Mucosa of gallbladder (tissue), 1 donor: ENCODE measurements around the gene TUBGCP6. TPM values are rescaled to one million over a fixed set of nuclear protein-coding genes. Genes with fewer than 3 reads are reported as not detected.
"Not testable (repeated sequence)": the region's sequence is repeated elsewhere in the genome, so short reads cannot be mapped to it uniquely, and the experiment has no call there.

Experiments used
- DNase-seq: peaks from one replicate; pipeline ENCODE4 v3.0.0-alpha.2; 2020; ENCODE audit warnings: low spot score
- total RNA-seq: library from RNA; stranded (reverse); gene quantifications from one replicate; pipeline ENCODE4 v1.2.1, GENCODE V29; 2021
- donor health status: DM: no; HTN: no; CAD: no.

The TUBGCP6 gene
- total RNA-seq, 1 donor from 2014 or later: 64.4 TPM

DNA sequence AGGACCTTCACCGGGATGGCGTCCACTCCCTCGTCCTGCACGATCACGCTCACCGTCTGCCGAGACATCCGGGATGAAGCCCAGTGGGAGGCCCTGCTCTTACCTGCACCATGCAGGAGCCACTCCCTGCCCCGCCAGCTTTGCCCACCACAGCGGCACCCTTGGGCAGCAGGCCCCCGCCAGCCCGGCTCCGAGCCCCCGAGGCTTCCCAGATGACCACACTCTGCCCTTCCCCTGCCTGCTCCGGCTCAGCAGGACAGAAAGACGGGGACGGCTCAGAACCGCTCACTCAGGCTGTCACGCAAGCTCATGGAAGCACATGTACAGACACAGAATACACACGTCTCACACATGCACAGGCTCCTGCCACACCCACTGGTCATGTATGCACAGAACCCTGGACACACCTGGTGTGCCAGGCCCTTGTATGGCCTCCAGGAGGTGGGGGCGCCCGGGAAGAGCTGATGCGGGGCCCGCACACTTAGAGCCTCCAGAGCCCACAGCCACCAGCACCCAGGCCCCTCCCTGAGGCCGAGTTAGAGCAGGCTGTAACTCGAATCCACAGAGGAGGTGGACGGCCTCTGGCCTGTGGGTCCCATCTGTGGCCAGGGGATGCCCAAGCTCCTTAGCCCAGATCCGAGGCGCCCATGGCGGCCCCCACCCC is 34.3 kb upstream of the TUBGCP6 start:
- no peak for DNase-seq

DNA sequence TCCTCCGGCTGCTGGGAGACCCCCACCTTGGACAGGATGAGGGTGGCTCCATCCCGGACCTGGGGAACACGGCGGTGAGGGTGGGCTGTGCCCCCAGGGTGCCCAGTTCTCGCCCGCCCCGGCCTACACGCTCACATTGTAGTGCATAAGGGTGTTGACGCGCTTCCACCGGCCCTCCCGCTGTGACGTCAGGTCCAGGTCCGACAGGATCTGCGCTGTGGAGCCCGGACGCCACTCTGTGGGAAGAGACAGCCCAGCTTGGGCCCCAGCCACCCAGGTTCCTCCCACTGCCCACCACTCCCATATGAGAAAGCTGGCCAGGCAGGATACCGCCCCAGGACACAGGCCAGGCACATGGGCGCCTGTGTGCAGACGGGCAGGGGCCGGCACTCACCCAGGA is 33.6 kb upstream of the TUBGCP6 start:
- DNase-seq: no peak

DNA sequence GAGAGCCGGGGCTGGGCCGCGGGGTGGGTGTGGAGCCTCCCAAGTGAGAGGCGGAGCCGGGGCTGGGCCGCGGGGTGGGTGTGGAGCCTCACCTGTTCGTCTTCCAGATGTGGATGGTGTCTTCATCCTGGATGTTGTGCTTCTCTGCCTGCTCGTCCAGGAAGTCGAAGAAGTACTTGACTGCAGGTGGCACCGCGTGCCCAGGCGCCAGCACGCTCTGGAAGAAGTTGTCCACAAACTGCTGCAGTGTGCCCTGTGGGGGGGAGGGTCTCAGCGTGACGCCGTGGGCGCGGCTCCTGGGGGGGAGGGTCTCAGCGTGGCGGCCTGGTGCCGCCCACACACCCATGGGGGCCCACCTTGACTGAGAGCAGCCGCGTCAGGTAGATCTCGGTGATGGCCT is 32.9 kb upstream of the TUBGCP6 start:
- no peak for DNase-seq

DNA sequence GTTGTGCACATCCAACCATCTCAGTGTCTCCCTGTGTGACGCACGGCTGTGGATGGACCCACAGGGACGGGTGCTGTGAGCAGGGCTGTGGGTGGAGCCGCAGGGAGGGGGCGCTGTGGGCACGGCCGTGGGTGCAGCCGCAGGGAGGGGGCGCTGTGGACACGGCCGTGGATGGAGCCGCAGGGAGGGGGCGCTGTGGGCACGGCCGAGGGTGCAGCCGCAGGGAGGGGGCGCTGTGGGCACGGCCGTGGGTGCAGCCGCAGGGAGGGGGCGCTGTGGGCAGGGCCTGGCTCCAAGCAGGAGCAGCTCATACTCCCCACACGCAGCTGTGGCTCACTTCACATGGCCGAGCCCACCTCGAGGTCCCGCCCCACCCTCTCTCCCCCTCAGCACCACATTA is 31.3 kb upstream of the TUBGCP6 start:
- DNase-seq: peak; percentile 74

DNA sequence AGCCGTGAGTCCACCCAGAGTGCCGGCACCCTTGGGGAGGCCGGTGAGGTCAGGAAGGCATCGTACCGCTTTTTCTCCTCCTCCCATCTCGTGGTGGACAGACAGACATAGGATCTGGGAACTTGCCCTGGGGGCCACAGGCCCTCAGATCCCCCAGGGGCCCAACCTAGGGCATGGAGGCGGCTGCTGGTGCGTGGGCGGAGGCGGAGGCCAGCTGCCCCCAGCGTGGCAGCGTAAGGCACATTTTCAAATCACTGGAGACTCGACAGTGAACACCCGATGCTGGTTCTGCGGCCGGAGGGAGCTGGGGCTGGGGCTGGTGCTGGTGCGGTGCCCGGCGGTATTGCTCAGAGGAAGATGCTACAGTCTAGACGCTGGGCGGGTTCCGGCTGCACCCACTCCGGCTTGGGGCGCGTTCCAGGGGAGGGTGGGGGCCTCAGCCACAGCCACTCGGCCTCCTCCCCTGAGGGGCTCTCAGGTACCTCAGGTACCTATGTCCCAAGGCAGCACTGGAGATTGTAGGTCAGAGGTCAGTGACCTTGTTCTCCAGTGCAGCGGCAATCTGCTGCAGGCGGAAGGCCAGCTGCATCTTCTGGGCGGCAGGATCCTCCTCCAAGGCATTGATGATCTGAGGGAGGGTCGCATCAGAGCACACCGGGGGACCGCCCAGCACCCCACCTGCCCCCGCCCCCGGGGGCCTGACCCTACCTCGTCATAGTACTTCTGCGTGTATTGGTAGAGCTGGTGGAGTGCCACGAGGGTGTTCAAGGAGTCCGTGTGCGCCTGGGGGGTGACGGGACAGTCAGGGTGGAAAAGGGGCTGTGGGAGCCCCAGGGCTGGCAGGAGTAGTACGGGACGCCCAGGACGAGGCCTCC is 30.6 kb upstream of the TUBGCP6 start:
- no peak for DNase-seq

DNA sequence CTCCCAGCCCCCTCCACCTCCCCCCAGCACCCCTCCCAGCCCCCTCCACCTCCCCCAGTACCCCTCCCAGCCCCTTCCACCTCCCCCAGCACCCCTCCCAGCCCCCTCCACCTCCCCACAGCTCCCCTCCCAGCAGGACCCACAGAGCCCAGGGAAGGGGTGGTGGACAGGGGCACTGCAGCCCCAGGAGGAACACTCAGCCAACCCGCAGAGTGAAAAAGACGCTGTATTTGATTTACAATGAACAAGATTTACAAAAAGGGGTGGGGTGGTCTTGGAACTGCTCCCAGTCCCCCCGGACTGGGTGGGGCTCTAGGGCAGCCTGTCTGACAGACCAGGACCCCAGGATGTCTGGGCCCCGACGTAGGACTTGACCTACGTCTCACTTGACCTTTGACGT is 29.9 kb upstream of the TUBGCP6 start:
- DNase-seq: no peak

DNA sequence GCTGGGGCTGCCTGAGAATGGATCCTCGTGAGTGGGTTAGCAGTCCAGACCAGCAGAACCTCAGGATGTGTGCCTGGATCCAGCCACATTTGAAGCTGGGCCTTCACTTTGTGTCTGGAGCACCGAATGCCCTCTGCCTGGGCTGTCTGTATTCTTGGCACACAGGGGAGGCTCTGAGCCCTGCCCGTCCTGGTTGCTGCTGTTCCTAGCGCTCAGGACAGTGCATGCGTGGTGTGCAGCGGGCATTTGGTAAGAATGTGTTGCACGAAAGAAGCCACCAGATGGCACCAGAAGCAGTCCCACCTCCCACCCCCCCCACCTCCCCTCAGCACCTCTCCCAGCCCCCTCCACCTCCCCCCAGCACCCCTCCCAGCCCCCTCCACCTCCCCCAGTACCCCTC is 29.5 kb upstream of the TUBGCP6 start:
- DNase-seq: peak; percentile 68

DNA sequence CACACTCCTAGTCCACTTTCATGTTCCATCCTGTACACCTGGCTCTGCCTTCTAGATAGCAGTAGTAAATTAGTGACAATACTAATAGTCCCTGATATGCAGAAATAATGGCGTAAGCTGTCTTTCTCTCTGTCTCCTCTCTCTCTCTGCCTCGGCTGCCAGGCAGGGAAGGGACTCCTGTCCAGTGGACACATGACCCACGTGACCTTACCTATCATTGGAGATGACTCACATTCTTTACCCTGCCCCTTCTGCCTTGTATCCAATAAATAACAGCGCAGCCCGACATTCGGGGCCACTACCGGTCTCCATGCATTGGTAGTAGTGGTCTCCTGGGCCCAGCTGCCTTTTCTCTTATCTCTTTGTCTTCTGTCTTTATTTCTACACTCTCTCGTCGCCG is 29.0 kb upstream of the TUBGCP6 start:
- DNase-seq: not testable (repeated sequence)

DNA sequence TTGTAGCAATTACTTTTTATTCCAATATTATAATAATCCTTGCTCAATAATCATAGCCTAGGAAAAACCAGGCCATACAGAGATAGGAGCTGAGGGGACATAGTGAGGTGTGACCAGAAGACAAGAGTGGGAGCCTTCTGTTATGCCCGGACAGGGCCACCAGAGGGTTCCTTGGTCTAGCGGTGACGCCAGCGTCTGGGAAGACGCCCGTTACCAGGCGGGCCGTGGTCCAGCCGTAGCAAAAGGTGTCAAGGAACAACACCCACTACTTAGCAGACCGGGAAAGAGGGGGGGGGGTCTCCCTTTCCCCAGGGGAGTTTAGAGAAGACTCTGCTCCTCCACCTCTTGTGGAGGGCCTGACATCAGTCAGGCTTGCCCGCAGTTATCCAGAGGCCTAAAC is 28.5 kb upstream of the TUBGCP6 start:
- not testable (repeated sequence) for DNase-seq

DNA sequence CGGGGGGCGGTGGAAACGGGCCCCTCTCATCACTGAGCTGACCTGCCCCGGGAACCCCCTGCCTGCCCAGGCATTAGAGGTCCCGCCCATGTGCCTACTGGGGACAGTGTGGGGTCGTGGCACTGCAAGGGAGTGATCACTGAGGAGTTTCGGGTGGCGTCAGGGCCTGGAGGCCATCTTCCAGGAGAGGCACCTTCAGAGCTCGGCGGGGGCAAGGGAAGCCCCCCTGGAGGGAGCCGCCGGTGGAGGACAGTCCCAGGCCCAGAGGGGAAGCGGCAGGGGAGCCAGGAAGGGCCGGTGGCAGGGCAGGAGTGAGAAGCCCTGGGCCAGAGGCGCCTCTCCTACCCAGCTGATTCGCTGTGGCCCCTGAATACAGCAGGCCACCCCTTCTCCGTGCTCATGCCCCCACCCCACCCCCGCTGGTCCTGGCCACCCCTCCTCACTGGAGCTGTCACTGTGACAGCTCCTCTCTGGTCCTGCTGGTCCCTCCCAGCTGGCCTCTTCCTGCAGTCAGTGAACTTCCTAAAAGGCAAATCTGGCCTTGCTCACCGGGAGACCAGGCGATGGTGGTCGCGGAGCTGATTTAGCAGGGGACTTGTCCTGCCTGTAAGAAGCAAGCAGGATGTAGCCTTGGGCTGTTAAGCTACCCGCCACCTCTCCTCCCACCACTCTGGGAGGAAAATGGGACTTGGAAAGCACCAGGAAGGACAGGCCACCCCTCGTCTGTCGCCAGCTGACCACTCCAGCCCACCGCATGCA is 27.4 kb upstream of the TUBGCP6 start:
- no peak for DNase-seq

DNA sequence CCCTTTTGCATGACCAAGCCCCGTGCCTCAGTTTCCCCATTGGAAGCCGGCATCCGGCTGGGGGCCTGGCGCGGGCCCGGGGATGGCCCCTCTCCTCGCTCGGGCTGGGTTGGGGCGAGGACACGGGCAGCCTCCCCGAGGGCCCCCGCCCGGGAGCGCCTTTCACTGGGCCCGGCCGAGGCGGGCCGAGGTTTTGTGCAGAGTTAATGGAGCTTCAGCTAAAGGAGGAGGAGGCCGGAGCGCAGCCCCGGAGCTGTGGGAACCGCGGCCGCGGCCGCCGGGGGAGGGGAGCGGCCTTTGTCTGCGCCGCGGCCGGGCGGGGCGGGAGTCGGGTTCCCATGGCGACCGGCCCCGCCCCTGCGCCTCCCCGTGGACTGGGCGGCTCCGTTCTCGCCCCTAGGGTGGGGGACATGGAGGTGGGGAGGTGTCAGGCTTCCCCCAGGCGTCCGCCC is 26.7 kb upstream of the TUBGCP6 start:
- peak; percentile 66 for DNase-seq

DNA sequence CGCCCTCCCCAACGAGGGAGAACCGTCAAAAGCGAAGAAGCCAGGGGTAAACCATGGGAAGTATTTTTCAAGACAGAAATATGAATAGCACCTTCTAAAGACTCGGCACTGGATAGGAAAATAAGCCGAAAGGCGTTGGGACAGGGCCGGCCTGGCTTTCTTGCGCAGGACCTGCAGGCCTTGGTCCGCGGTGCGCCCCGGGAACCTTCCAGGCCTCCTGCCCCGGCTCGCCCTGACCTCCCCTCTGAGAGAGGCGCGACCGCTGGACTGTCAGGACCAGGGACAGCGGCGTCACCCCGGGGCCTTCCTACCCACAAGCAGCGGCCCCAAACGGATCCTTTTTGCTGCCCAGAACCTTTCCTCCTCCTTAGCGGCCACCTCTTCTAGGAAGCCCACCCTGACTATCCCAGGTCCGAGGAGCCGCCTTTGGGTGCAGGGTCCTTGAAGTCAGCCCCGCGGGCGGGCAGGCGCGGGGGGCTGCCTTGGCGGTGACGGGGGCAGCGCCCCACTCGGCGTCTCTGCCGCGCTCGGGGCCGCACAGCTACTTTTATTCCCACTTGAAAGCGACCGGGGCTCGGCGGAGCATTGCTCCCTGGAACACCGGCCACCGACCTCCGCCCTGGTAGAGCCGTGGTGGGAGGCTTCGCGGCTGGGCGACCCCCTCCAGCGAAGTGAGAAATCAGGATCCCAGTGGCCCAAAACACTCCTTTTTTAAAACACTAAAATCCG is 26.0 kb upstream of the TUBGCP6 start:
- DNase-seq: peak; percentile 70

DNA sequence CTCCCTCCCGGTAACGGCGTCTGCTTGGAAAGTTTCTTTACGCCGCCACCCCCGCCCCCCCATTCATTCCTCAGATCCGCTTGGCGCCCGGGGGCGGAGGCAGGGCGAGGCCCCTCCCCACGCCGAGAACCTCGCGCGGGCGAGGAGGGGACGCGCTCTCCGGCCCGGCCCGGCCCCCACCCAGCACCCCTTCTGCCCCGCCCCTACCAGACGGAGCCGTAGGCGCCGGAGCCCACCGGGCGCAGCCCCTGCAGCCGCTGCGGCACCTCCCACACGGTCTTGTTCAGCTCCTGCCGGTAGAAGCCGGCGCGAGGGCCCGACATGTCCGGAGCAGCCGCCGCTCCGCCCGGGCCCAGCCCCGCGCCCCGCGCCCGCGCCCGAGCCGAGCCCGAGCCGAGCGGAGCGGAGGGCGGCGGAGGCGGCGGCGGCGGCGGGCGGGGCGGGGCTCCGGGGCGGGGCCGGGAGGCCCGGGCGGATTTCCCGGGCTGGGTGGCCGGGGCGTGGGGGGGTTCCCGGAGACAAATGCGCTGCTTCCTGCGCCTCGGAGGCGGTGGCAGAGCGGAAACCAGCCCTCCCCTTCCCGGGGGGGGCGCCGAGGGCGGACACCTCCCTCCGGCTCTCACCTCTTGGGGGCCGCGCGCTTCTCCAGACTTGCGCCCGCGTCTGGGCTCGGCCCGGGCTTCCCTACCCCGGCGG is 25.3 kb upstream of the TUBGCP6 start, which contains the start of gene MAPK11:
Gene MAPK11, minus strand, starts transcription at position 411 of the 696 bp plus-strand sequence. Its CDS starts 88 bp downstream, at position 323.
- DNase-seq: no peak

DNA sequence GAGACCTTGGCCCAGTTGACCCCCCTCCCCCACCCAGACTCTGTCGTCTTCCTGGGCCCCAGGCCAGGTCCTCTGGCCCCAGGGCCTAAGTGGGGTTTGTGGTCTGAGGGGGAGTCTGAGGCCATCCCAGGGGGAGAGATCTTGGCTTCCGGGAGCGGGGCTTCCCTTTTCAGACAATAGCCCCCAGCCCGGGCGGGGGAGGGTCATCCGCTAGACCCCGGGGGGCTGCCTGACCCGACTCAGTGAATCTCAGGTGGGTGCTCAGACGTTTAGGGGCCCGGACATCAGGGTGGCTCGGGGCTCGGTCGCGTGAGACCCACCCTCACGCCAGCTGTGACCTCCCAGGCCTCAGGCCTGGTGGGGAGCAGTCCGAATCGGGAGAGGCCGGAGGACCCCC is 24.7 kb upstream of the TUBGCP6 start:
- no peak for DNase-seq

DNA sequence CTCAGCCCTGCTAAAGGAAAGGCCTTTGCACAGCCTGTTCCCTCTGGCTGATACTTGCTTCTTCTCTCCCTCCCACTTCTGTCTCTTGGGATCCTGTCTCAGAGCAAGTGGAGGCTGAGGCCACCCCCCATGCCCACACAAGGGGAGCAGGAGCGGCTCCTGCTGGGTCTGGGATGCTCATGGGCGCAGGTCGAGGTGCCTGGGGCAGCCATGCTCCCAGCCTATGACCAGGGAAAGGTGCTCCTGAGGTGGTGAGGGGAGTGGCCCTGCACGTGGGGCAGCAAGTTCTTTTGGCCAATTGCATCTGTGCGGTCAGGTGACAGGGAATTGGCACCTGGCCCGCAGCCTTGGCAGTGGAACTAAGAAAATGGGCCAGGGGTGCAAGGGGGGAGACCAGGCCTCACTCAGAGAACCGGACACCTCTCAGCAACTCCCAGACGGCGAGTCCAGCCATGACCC is 23.9 kb upstream of the TUBGCP6 start:
- DNase-seq: no peak

DNA sequence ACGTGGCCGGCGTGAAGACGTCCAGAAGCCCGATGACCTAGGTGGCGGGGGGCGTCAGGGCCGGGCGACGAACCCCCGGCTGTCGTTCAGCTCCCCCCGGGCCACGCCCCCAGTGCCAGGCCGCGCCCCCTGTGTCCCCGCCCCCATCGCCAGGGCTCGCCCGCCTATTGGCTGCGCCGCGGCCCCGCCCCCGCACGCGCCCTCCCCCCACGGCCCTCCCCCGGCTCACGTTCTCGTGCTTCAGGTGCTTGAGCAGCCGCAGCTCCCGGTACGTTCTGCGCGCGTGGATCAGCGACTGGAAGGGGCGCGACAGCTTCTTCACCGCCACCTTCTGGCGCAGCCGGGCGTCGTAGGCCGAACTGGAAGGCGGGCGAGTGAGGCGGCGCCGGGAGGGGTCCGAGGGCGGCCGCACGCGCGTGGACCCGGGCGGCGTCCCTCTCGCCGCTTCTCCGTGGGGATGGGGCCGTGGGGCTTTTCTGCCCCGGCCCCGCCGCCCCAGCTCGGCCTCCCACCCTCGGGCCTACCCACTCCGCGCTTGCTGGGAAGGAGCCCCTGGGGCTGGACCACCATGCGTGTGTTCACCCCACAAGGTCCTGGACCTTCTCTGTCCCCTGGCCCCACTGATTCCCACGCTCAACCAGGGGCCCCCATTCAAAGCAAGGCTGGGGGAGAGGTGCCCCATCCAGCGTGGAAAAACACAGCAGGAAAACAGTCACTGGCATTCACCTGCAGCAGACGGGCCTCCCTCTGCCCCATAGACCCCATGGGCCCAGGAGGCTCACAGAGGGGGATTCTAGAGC is 23.0 kb upstream of the TUBGCP6 start:
- DNase-seq: peak; percentile 60

DNA sequence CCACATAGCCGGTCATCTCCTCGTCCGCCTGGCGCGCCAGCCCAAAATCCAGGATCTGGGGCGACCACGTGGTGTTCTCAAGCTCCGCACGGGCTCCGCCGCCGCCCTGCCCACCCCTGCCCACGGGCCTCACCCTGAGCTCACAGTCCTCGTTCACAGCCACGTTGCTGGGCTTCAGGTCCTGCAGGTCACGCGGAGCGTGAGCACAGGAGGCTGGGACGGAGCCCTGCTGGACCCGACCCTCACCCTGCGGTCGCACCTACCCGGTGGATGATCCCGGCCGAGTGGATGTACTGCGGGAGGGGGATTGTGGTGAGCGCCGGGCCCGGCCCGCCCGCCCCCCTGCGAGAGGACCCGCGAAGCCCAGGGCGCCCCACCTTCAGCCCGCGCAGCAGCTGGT is 22.2 kb upstream of the TUBGCP6 start:
- DNase-seq: no peak

DNA sequence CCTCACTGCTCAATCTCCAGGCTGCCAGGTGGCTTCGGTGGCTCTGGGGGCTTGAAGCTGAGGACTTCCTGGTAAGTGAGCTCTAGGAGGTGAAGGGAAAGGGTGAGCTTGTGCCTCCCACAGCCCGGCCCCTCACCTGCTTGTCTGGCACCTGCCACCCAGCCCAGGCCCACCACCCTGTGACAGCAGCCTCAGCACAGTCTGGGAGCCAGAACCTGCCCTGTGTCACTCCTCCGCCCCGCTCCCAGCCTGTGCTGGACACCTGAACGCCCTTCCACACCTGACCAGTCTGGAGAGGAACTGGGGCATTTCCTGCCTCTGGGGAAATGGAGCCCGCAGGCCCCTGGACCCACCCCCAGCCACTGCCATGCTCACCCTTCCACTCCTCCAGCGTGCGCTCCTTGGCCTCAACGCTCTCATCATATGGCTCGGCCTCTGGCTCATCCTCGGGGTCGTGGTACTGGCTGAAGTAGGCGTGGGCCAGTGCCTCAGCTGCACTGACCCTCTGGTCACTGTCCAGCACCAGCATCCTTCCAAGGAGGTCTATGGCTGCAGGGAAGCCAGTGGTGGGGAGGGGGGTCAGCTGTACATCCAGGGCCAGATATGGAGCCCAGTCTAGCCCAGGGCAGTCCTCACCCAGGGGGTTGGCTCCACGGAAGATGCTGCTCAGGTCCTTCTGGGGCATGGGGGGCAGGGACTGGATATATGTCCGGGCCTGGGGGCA is 20.3 kb upstream of the TUBGCP6 start:
- DNase-seq: no peak

DNA sequence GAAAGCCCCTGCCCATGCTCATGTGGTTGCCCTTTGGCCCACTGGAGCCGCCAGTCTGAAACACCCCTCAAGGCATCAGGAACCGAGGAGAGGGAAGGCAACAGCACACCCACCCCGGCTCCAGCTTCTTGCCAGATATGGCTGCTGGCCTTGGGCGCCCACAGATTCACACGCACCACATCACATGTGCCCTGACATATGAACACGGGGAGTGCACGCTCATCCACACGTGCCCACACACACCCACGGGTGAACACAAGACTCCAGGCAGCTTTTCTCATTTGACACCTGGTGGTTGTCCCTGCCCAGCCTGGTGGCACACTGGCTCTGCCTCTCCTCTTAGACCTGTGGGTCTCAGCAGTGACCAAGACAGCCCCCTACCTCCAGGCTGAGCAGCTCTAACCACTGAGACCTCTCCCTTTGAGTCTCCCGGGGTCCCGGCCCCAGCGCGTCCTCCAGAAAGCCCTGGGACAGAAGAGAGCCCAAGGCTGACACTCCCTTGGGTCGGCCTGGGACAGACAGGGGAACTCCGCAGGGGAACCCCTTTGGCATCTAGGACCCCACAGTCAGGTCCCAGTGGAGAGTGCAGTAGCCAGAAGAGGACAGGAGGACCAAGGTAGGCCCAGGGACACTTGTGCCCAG is 19.4 kb upstream of the TUBGCP6 start:
- no peak for DNase-seq
